ENCODE measurements around the gene RNU4-1.
"Not testable (repeated sequence)": the region's sequence is repeated elsewhere in the genome, so short reads cannot be mapped to it uniquely, and the experiment has no call there.

Gene RNU4-1

DNA sequence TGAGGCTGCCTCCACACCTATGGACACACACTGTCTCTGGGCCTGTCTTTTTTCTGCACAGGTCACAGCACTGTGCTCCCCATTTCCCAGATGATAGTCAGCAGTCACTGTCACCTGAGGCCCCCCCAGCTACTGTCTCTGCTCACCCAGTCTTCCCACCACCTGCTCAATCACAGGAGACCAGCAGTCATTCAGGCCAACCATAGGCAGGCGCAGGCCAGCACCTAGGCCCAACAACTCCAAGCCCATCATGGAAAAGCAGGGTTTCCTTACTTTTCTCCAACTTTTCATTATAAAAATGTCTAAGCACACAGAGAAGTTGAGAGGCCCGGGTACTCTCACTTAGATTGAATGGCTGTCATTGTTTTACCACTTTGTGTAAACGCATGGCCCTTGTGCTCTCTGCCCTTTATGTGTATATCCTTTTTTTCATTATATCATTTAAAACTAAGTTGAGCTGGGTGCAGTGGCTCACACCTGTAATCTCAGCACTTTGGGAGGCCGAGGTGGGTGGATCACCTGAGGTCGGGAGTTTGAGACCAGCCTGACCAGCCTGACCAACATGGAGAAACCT lies 34.6 kb downstream of the RNU4-1 start:
- DNase-seq (ENCODE audit: low read depth) = no peak

GRCh38 chr12:120257041-120257821 lies 35.8 kb downstream of the RNU4-1 start:
- DNase-seq (ENCODE audit: low read depth) = no peak

- DNase-seq (ENCODE audit: low read depth) = no peak
Measured at GRCh38 chr12:120254809-120255208, 38.2 kb downstream of the RNU4-1 start.

GRCh38 chr12:120253313-120253712 lies 39.7 kb downstream of the RNU4-1 start:
- DNase-seq (ENCODE audit: low read depth) = not testable (repeated sequence)

DNA sequence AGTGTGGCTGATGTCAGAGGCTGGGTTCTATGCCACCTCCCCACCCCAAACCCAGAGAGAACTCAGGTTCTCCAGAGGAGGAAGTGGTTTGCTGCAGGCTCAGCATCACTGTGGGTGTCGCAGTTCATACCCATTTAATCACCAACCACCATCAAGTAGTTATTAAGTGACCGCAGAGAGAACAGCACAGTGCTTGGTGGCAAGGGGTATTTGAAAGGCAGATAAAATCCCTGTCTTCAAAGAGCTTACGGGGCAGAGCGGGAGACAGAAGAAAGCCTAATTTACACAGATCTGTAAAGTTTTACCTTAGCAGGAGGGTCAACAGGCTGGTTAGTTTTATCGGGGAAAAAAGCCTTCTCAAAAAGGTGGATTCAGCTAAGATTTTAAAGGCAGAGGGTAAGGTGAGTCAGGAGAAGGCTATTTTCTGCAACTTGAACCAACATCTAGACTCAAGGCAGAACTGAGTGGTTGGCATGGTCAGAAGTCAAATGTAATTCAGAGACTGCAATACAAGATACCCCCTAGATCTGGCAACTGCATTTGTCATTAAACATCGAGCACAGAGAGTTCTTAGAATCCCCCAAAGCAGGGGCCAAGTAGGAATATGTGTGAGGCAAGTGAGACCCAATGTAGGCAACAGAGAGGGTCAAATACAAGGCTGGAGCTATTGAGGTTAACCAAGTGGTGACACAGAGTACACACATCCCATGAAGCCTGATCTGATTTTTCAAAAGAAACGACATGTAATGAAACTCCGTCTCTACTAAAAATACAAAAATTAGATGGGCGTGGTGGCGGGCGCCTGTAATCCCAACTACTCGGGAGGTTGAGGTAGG lies 40.7 kb downstream of the RNU4-1 start:
- DNase-seq (ENCODE audit: low read depth) = peak; percentile 50

DNA sequence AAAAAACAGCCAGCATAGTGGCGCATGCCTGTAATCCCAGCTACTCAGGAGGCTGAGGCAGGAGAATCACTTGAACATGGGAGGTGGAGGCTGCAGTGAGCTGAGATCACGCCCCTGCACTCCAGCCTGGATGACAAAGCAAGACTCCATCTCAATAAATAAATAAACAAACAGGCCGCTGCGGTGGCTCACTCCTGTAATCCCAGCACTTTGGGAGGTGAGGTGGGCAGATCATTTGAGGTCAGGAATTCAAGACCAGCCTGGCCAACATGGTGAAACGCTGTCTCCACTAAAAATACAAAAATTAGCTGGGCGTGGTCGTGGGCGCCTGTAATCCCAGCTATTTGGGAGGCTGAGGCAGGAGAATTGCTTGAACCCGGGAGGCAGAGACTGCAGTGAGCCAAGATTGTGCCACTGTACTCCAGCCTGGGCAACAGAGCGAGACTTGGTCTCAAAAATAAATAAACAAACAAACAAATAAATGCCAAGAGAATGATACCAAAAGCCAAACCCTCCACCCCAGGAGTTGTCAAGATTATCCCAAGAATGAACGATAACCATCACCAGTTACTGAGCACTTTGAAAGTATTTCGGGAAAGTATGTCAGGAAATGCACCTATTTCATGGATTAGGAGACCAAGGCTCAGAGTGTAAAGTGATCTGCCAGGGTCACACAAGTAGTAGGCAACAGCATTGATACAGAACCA lies 41.5 kb downstream of the RNU4-1 start:
- DNase-seq (ENCODE audit: low read depth) = not testable (repeated sequence)

GRCh38 chr12:120249875-120250795 lies 42.9 kb downstream of the RNU4-1 start:
- no peak for DNase-seq (ENCODE audit: low read depth)

DNA sequence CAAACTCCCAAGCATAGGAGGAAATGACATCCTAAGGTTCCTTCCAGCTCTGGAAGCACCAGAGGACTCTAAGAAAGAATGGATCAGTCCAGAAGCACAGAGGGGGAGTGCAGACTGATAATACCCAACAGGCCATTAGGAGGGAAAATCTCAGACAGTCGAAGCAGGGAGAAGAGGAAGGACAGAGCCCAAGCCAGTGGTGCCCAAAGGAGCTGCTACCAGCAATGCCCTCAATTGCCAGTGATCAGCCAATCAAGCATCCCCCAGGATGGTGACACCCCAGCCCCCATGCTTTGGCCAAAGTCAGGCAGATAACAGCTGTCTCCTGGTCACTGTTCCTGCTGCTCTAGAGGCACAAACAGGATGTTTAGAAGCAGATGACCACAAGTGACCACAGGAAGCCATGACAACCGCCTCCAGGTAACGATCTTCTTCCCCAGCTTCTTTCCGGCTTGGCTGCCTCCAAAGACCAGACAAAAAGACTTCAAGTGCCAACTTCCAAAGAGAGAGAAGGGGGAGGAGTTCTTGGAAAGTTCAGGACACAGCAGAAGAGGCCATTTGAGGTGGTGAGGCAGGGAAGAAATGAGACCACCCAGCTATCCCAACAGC lies 43.7 kb downstream of the RNU4-1 start:
- no peak for DNase-seq (ENCODE audit: low read depth)

- DNase-seq (ENCODE audit: low read depth) = no peak
Measured at GRCh38 chr12:120247621-120248030, 45.4 kb downstream of the RNU4-1 start.

- no peak for DNase-seq (ENCODE audit: low read depth)
Measured at GRCh38 chr12:120247183-120247582, 45.9 kb downstream of the RNU4-1 start.

- DNase-seq (ENCODE audit: low read depth) = not testable (repeated sequence)
Measured at GRCh38 chr12:120246705-120247104, 46.3 kb downstream of the RNU4-1 start.

All from stimulated activated CD8-positive, alpha-beta memory T cell treated with anti-CD3 and anti-CD28 coated beads, Interleukin-4, amount 100 ng/mL, for 24 hours (primary cell).